Endometrium (tissue), 2 donors: ENCODE measurements around the gene AP2A2.

ENCODE experiments used
- FAIRE-seq: peaks from 2 replicates; lab custom pipeline; 2012; peaks lifted over from hg19 to GRCh38; lab: Jason Lieb, UNC
- donor health status: control.
- donor health status: control.

Gene AP2A2

GRCh38 chr11:996681-997080, 71.0 kb downstream of the AP2A2 start:
- no peak for FAIRE-seq

- FAIRE-seq: no peak
These were observed 72.2 kb downstream of the AP2A2 start for GRCh38 chr11:997907-998306.

DNA sequence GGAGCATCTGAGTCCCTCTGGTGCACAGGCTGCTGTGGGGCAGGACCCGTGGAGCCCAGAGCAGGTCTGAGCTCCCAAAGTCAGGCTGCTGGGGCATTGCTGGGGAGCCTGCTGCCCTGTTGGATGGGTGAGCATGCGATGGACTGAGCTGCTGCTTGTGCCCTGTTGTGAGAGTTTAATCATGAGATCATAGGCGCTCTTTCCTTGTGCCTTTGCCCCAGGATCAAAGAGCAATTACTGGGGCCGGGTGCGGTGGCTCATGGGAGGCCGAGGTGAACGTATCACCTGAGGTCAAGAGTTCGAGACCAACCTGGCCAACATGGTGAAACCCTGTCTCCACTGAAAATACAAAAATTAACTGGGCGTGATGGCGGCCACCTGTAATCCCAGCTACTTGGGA, 73.3 kb downstream of the AP2A2 start:
- FAIRE-seq: no peak

DNA sequence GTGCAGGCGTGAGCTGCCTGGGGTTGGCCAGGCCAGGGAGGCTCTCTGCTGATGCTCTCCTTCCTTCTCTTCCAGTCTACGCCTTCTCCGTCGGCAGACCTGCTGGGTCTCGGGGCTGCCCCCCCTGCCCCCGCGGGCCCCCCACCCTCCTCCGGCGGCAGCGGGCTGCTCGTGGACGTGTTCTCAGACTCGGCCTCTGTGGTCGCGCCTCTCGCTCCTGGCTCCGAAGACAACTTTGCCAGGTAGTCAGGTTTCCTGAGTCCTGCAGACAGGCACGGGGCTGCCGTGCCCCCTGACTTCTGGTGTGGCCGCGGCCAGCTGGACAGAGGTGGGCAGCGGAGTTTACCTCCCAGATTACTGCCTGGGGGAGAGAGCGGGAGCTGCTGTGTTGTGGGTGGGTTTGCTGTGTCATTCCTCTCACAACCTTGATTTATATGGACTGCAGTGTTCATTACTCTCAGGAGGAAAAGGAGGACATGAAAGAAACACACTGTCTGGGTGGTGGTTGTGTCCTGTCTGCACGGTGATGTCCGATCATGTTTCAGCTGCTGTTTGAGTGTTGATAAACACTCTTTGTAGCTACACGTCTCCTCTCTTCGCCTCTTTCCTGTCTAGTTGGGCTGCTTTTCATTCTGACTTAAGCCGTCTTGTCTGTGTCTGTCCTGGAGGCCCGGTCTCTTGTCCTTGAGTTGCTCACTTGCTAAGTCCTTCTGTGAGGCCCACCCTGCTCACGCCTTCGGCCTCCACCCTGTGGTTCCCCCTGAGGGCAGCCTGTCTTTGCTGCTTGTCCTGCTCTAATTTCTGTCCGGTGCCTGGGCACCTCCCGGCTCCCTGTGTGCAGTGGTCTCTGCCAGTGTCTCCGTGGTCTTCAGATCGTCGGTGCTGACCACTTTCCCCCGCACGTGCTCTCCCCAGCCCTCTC, 74.9 kb downstream of the AP2A2 start:
- FAIRE-seq: no peak

- no peak for FAIRE-seq
These were observed 76.1 kb downstream of the AP2A2 start for GRCh38 chr11:1001617-1002405.

- no peak for FAIRE-seq
These were observed 76.8 kb downstream of the AP2A2 start for GRCh38 chr11:1002406-1002984.

GRCh38 chr11:1003159-1003558, 77.5 kb downstream of the AP2A2 start:
- FAIRE-seq: no peak

DNA sequence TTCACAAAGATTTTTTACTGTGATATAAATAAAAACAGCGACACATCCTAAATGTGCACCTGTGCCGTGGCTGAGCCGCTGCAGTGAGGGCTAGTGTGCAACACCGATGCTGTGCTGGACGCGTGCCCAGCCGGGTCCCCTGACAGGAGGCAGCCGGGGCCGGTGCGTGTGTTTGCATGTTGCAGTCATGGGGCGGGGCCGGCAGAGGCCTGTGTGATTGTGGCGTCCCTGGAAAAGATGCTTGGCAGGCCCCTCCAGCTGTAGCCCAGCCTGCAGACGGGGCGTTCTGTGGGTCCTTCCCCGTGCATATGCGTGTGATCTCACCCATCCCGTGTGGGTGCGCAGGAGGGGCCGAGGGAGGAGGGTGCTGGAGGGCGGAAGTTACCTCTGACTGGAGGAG, 80.3 kb downstream of the AP2A2 start:
- FAIRE-seq: no peak

DNA sequence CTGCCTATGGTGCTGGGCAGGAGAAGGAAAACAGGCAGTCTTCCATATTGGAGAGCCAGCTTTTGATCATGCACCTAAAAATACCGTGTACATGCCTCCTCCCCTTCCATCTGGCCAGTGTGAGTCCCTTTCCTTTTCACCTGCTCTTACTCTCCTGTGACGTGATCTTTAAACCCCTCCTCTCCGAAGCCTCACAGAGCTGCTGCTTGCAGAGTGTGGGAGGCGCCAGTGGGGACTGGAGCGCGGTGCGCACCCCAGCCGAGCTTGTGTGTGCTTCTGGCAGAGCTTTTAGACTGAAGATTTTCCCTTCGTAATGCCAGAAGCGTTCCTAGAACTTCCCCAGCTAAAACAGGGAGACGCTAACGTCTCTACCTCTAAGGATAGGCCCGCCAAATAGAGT, 81.1 kb downstream of the AP2A2 start:
- FAIRE-seq: no peak

GRCh38 chr11:1007279-1007678, 81.6 kb downstream of the AP2A2 start:
- no peak for FAIRE-seq

- FAIRE-seq: no peak
These were observed 82.5 kb downstream of the AP2A2 start for GRCh38 chr11:1008001-1008802.

DNA sequence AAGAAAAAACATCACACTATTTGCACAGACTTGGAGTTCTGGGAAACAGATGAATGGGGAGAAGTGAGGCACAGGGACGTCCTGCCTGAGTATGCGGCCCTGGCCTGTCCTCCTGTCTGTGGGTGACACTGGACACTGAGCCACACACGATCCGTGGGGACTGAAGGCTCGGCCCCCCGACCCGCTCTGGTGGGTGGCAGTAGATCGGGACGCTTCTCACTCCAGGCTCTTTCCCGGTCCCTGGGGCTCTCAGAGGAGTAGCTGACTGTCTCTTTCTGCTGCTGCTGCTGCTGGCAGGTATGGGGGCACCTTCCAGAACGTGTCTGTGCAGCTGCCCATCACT, 83.1 kb downstream of the AP2A2 start:
- no peak for FAIRE-seq

GRCh38 chr11:1009371-1009770, 83.7 kb downstream of the AP2A2 start:
- no peak for FAIRE-seq

DNA sequence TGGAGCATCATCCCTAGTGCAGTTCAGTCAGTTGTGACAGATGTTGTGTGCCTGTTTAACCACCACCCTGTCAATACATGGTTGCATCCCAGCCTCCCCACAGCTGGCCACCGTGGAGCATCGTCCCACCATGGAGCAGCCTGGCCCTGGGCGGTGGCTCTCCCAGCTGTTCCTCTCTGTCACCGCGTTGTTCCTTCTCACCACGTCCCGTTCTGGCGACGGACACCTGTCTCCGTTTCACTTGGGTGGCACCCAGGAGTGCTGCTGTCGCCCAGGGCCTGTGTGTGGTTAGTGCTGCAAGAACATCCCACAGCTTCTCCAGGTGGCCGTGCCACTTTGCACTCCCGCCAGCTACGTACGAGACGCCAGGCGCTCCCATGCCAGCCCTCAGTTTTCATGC, 84.3 kb downstream of the AP2A2 start:
- no peak for FAIRE-seq

DNA sequence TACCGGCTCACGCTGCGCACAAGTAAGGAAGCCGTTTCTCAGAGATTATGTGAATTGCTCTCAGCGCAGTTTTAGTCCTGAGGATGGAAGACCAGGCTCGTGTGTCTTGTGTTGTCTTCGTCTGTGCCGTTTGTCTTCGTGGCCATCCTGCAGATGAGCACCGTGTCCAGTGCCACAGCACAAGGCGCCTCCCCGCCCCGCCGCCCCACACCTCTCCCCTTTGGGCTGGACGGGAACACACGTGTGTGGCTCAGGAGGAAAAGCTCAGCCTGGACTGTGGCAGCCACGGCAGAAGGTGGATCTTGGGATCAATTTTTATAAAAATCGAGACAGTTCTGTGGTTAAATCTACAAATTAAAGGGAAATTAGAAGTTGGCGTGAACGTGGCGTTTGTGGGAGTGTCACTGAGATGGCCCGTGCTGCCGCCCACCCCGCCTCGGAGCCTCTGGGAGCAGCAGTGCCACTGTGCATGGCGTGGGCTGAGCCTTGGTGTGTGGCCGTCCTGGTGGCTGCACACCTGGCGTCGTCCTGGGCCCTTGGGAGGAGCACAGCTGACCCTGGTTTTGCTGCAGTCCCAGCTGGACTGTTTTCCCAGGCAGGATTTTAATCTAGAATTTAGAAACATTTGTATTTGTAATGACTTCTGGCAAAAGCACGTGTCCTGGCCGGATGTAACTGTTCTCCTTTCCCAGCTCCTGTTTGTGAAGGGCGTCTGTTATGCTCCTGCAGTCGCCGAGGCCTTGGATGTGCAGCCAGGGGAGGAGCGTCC, 85.1 kb downstream of the AP2A2 start:
- no peak for FAIRE-seq

GRCh38 chr11:1011320-1011698, 85.6 kb downstream of the AP2A2 start:
- no peak for FAIRE-seq

DNA sequence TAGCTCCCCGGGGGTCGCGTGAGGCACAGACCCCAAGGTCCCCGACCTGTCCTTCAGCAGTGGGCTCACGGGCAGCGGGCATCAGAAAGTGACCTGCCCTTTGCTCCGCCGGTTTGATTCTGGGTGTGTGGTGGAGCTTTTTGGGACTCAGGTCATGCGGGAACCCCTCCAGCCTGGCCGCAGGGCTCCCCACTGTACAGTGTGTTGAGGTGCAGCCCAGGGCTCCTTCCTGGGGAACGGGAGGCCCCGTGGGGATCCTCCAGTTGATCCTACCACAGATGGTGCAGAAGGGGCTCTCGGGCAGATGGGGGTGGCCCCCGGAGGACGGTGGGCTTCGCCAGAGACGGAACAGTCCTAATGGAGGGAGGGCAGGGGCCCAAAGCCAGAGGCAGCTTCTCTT, 86.6 kb downstream of the AP2A2 start:
- no peak for FAIRE-seq

- no peak for FAIRE-seq
These were observed 87.3 kb downstream of the AP2A2 start for GRCh38 chr11:1012740-1013630.

- no peak for FAIRE-seq
These were observed 87.9 kb downstream of the AP2A2 start for GRCh38 chr11:1013631-1013935.

GRCh38 chr11:1014276-1014675, 88.6 kb downstream of the AP2A2 start:
- no peak for FAIRE-seq

GRCh38 chr11:1015064-1015463, 89.4 kb downstream of the AP2A2 start:
- no peak for FAIRE-seq
